ENCODE data around the gene SPOCK1. TPM values are rescaled to one million over a fixed set of nuclear protein-coding genes. Genes with fewer than 3 reads are reported as not detected.

The SPOCK1 gene
- polyA plus RNA-seq, 1 donor from 2014 or later, result not detected

DNA sequence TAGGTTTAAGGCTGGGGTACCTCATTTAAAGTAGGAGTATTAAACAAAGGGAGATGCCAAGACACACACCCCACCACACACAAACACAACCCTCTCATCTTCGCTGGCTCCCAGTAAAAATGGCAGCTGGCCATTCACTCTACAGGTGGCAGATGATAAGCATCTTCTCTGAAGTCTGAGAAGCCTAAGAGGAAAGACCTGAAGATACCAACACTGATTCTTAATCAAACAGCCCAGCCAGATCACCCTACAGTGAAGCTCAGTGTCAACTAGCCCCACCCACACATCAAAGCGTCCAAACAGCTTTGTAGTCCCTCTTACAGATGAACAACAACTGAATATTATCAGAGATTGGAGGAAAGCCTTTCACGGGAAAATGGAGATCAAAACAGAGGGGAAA, 59.5 kb downstream of the SPOCK1 start:
- no peaks in the 10 kb centered on the region for H3K27me3 Mint-ChIP-seq
- no peaks in the 10 kb centered on the region for H3K36me3 Mint-ChIP-seq
- no peaks in the 10 kb centered on the region for H3K4me1 Mint-ChIP-seq
- no peak overlapping the region for H3K27ac Mint-ChIP-seq
- peaks cover 0 to 3% (median 0%) of the 10 kb centered on the region in 3 donors for H3K9me3 Mint-ChIP-seq
- H3K4me3 Mint-ChIP-seq, result no peak overlapping the region

DNA sequence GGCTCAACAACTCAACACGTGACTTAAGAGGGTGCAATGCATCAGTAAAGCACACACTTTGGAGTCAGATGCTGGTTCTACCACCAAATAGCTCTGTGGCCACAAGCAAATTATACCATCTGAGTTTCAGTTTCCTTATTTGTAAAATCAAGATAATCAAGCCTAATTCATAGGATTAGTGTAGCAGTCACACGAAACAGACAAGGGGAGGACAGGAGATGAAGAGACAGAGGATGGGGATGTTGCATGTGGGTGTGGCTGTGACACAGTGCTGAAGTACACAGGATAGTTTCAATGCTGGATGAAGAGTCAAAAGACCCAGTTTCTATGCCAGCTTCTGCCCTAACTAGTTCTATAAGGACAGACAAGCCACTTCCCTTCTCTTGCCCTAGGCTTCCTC, 60.2 kb downstream of the SPOCK1 start:
- H3K4me1 Mint-ChIP-seq, result no peaks in the 10 kb centered on the region
- H3K27ac Mint-ChIP-seq, result no peak overlapping the region
- peaks cover 0 to 5% (median 0%) of the 10 kb centered on the region in 3 donors for H3K9me3 Mint-ChIP-seq
- H3K27me3 Mint-ChIP-seq, result no peaks in the 10 kb centered on the region
- no peak overlapping the region for H3K4me3 Mint-ChIP-seq
- no peaks in the 10 kb centered on the region for H3K36me3 Mint-ChIP-seq

DNA sequence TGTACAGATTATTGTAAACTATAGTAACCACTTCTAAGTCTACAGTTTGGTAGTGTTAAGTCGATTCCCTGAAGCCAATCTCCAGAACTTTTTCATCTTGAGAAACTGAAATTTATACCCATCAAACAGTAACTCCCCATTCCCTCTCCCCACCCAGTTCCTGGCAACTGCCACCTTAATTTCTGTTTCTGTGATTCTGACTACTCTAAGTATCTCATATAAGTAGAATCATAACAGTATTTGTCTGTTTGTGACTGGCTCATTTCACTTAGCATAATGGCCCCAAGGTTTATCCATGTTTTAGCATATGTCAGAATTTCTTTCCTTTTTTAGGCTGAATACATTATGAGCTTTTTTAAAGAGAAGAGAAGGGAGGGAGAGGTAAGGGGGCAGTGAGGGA, 61.4 kb downstream of the SPOCK1 start:
- Mint-ChIP-seq H3K4me1 (no peaks in the 10 kb centered on the region), H3K27ac (no peak overlapping the region), H3K36me3 (no peaks in the 10 kb centered on the region), H3K9me3 (peaks cover 0 to 8% (median 0%) of the 10 kb centered on the region in 3 donors), H3K4me3 (no peak overlapping the region), H3K27me3 (no peaks in the 10 kb centered on the region)

DNA sequence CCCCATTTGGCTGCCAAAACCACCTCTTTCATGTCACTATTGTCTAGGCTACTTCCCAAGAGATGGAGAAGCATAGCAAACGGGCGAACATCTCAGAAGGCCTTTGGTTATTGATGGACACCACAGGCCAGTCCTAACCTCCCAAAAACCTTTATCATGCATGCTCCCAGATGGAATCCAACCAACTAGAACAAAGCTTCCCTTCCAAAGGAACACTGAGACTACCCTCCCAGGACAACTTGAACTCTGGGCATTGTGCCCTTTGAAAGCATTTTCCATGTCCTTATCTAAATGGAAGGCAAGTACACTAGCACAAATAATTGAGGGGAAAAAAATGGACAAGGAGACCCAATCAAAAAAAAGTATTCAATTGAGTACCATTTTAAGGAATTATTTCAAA, 65.6 kb downstream of the SPOCK1 start:
- H3K4me1 Mint-ChIP-seq, result no peaks in the 10 kb centered on the region
- peaks cover 0 to 5% (median 2%) of the 10 kb centered on the region in 3 donors for H3K9me3 Mint-ChIP-seq
- no peak overlapping the region for H3K27ac Mint-ChIP-seq
- no peak overlapping the region for H3K4me3 Mint-ChIP-seq
- H3K36me3 Mint-ChIP-seq, result no peaks in the 10 kb centered on the region
- H3K27me3 Mint-ChIP-seq, result peaks cover 7% of the 10 kb centered on the region

DNA sequence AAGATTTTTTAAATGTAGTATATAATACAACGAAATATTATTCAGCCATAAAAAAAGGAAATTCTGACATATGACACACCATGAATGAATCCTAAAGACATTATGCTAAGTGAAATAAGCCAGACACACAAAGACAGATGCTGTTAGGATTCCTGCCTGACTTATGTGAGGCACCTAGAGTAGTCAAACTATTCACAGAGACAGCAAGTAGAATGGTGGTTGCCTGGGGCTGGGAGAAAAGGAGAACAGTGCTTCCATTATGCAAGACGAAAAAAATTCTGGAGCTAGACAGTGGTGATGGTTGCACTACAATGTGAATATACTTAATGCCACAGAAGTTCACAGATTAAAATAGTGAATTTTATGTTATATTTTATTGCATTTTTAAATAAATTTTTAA, 66.8 kb downstream of the SPOCK1 start:
- Mint-ChIP-seq H3K27me3 (peaks cover 8% of the 10 kb centered on the region), H3K4me3 (no peak overlapping the region), H3K27ac (no peak overlapping the region), H3K36me3 (no peaks in the 10 kb centered on the region), H3K4me1 (no peaks in the 10 kb centered on the region), H3K9me3 (peaks cover 0 to 5% (median 2%) of the 10 kb centered on the region in 3 donors)

DNA sequence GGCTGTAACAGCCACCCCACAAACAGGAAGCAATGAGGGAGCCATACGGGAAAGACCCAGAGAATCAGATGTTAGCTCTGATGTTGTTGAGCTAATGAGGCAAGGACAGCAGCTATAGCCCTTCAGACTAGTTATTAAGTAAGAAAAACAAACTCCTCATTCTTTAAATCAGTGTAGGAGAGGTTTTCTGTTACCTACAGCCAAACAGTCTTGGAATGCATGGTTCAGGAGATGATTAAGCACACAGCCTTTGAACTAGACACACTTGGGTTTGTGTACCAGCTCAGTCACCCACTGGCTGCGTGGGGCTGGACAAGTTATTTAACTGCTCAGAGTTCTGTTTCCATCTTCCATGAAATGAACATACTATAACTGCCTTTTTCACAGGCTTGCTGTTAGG, 68.1 kb downstream of the SPOCK1 start:
- Mint-ChIP-seq H3K27me3 (peaks cover 8% of the 10 kb centered on the region), H3K9me3 (peaks cover 0 to 5% (median 2%) of the 10 kb centered on the region in 3 donors), H3K27ac (no peak overlapping the region)

DNA sequence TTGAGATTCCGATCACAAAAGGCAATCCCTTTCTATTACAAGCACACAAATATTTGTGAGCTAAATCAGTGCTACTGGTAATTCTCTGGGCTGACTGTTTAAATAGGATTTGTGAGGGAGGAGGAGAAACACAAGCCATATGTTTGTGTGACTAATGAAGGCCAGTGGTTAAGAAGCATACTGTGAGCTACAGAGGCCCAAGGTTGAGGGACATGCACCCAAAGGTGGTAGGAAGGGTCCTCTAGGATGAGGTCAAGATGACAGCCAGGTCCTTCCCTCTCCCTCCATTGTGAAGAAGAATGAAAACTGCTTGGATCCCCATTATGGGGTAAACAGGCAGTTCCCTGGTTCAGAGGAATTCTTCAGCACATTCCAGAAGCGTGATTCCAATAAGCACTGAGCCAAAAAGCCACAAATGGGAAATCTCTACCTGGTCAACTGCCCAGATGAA, 83.9 kb downstream of the SPOCK1 start:
- H3K4me1 Mint-ChIP-seq, result no peaks in the 10 kb centered on the region
- H3K36me3 Mint-ChIP-seq, result no peaks in the 10 kb centered on the region
- no peak overlapping the region for H3K4me3 Mint-ChIP-seq
- no peaks in the 10 kb centered on the region for H3K27me3 Mint-ChIP-seq
- peaks cover 0 to 7% (median 2%) of the 10 kb centered on the region in 3 donors for H3K9me3 Mint-ChIP-seq
- no peak overlapping the region for H3K27ac Mint-ChIP-seq

More for the DNA sequence above, 68.1 kb downstream of the SPOCK1 start:
- H3K36me3 Mint-ChIP-seq, result no peaks in the 10 kb centered on the region
- no peak overlapping the region for H3K4me3 Mint-ChIP-seq
- H3K4me1 Mint-ChIP-seq, result no peaks in the 10 kb centered on the region

DNA sequence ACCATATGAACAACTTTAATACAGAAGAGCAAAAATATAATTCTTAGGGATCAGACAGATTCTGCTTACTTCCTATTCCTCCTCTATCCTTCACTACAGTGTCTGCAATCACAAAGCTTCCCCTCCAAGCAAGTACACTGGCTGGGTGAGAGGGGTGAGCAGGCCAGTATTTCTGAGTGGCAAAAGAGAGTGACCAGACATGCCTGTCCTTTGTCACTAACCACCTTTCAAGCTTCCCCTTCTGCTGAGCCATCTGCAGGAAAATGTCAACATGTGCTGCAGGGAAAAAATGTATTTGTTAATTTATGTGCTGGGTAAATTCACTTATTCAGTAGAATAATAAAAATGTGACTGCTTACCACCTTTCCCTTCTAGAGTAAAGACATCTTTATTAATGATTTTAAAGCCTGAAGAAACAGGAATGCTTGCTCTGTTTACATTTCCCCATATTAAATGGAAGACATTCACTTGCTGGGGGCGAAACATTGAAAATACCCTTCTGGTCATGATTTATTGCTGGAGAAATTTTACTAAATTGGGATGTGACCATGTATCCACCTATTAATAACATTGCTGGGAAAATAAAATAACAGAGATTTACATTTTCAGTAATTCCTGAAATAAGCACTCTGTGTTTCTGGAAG, 84.9 kb downstream of the SPOCK1 start:
- Mint-ChIP-seq H3K4me1 (no peaks in the 10 kb centered on the region), H3K36me3 (no peaks in the 10 kb centered on the region), H3K9me3 (peaks cover 0 to 9% (median 2%) of the 10 kb centered on the region in 3 donors), H3K27ac (no peak overlapping the region), H3K4me3 (no peak overlapping the region), H3K27me3 (no peaks in the 10 kb centered on the region)

DNA sequence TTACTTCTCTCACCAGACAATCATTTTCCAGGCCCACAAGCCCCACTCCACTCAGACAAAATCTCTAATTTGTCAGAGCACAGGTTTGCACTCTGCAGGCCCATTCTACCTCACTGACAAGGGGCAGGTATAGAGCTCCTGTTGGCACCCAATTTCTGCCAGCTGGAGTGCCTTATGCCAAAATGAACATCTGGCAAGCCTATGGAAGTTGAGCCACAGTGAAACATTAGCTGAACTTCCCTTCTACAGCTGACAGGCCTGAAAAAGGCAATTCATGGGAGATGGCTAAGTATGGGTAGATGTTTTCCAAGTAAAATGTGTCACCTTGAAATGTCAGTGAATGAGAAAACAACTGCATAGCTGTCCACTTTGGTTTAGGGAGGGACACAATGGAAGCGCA, 87.0 kb downstream of the SPOCK1 start:
- Mint-ChIP-seq H3K27ac (no peak overlapping the region), H3K27me3 (peaks cover 2% of the 10 kb centered on the region), H3K36me3 (no peaks in the 10 kb centered on the region), H3K4me1 (no peaks in the 10 kb centered on the region), H3K4me3 (no peak overlapping the region), H3K9me3 (peaks cover 0 to 9% (median 2%) of the 10 kb centered on the region in 3 donors)

DNA sequence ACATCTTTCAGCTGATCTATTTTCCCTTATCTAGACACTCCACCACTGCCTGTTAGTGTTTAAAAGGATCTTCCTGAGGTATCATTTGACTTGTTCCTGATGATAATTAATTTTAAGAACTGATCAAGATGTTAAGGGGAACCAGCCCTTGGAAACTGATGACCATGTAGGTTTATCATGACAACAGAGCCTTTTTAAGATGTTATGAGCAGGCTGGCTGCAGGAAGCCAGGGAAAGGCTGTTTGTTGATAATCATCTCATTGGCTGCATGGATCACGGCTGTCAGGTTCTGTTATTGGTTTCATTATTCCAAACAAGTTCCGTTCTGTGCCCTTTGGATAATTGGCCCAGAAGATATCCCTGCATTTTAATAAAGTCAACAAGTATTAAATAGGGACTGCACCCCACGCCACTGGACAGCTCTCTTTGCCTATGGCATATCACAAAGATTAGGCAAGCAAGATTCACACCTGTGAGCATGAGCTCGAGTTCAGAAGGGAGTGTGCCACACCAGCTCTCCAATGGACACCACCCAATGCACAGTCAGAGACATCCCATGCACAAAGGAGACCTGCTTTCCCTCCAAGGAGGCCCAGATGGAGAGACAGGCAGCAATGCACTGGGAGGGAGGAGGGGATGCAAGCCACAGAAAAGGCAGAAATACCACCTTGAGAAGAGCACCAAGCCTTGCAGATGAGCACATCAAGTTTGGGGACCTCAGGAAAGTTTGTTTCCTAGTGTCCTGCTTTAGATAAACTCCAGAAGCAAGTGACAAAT, 88.7 kb downstream of the SPOCK1 start:
- Mint-ChIP-seq H3K36me3 (no peaks in the 10 kb centered on the region), H3K4me1 (no peaks in the 10 kb centered on the region), H3K27me3 (peaks cover 2% of the 10 kb centered on the region), H3K4me3 (no peak overlapping the region), H3K27ac (peak overlapping the region in 1 of 3 donors; percentile 75), H3K9me3 (peaks cover 0 to 6% (median 0%) of the 10 kb centered on the region in 3 donors)

DNA sequence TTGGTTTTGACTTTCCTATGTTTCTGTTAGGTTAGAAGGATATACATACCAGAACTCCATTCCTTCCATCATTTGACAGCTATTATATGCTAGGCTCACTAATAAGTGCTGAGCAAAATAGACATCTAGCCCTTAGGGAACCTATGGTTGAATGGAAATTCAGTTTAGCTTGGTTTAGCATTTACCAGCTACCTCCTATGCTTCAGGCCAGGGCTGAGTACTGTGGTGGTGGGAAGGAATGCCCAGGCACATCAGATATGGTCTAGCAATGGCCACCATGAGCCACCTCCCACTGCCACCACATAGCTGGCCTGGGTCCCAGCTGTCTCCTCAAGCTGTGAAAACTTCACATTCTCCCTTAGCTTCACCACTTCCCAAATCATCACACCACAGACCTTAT, 89.4 kb downstream of the SPOCK1 start:
- H3K4me3 Mint-ChIP-seq, result no peak overlapping the region
- H3K36me3 Mint-ChIP-seq, result no peaks in the 10 kb centered on the region
- no peaks in the 10 kb centered on the region for H3K4me1 Mint-ChIP-seq
- peaks cover 0 to 6% (median 0%) of the 10 kb centered on the region in 3 donors for H3K9me3 Mint-ChIP-seq
- no peak overlapping the region for H3K27ac Mint-ChIP-seq
- peaks cover 3% of the 10 kb centered on the region for H3K27me3 Mint-ChIP-seq

DNA sequence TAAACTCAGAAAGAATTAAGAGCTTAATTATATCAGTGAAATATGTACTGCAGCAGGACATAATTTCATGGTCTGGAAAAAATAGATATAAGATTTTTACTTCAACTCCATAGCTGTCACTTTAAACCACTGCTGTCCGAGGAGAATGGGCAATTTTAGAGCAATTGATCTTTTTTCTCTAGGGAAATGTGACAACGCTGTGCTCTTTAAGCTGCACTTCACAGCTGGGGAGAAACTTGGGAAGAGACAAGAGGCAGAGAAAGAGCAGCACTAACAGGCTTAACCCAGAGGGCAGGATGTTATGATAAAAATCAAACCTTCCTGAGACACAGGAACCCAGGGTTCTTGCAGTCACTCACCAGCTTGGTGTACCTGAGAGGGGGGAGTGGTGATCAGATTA, 92.0 kb downstream of the SPOCK1 start:
- Mint-ChIP-seq H3K4me3 (no peak overlapping the region), H3K36me3 (no peaks in the 10 kb centered on the region), H3K4me1 (no peaks in the 10 kb centered on the region), H3K27ac (no peak overlapping the region), H3K9me3 (peaks cover 0 to 6% (median 0%) of the 10 kb centered on the region in 3 donors), H3K27me3 (peaks cover 9% of the 10 kb centered on the region)

DNA sequence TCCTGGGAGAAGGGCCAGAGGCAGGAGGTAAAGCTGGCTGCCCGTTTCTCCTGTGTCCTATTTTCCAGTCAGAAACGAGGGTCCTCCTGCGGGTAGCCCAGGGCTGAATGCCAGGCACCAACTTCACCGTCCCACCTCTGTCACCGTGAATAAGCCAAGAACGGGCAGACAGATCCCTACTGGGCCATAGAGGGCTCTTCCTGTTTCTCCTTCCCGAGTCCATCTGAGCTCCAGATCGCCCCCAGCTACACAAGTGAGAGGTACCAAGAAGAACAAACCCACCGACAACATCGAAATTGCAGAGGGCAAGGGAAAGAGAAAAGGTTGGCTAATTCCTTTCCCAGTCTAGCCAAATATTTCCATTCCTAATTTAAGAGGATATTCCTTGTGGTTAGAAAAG, 93.7 kb downstream of the SPOCK1 start:
- Mint-ChIP-seq H3K27me3 (peaks cover 9% of the 10 kb centered on the region), H3K27ac (no peak overlapping the region), H3K9me3 (peaks cover 0 to 5% (median 0%) of the 10 kb centered on the region in 3 donors), H3K4me1 (no peaks in the 10 kb centered on the region), H3K36me3 (no peaks in the 10 kb centered on the region), H3K4me3 (no peak overlapping the region)

DNA sequence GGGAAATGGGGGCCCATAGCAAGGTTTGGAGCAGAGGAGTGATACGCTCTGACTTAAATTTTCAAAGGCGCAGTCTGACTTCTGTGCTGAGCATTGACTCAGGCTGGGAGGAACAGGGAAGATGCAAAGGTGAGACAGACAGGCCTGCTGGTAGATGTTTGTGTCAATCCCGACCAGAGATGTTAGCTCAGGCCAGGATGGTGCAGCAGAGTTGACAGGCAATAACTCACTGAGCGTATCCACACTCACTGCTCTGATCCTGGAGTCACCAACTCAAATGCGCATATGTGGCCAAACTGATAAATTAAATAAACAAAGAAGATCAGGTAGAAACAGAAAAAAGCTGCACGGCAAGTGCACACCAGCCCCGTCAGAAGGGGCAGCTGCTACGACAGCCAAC, 95.3 kb downstream of the SPOCK1 start:
- Mint-ChIP-seq H3K4me1 (no peaks in the 10 kb centered on the region), H3K27me3 (peaks cover 8% of the 10 kb centered on the region), H3K4me3 (no peak overlapping the region), H3K27ac (peak overlapping the region in 1 of 3 donors; percentile 15), H3K36me3 (no peaks in the 10 kb centered on the region), H3K9me3 (peaks cover 0 to 4% (median 0%) of the 10 kb centered on the region in 3 donors)

DNA sequence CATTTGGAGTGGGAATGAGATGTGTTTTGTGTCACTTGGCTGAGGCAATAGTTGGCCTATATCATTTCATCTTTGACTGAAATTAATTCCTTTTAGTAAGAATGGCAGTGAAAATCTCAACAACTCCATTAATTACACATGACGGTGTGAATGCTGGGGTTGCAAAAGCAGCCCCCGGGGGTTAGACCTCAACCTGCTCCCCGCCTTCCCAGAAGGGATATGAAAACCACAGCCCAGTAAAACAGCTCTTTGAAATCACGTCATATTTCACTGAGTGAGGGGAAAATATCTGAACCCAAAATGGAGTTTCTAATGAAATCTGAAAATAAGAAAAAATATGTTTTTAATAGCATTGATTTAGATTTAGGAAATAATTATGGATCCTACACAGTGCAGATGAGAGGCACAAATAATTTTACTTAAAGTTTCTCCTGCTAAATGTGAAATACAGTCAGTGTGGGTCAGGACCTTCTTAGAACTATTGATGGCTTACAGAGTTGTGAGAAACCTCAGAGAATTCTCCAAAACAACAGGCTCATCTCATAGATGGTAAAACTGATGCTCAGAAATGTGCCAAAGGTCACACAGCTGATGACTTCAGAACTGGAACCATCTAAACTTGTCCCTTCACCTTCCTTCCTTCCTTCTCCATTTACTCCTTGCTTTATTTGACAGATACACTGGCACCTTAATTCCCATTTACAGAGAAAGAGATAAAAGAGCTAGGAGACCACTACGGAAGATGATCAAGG, 96.5 kb downstream of the SPOCK1 start:
- Mint-ChIP-seq H3K36me3 (no peaks in the 10 kb centered on the region), H3K27ac (no peak overlapping the region), H3K27me3 (peaks cover 8% of the 10 kb centered on the region), H3K9me3 (peaks cover 0 to 4% (median 0%) of the 10 kb centered on the region in 3 donors), H3K4me3 (no peak overlapping the region), H3K4me1 (no peaks in the 10 kb centered on the region)

Measured in IgD-negative memory B cell (primary cell).